LNCaP clone FGC (cell line): Measurements from ENCODE around the gene CSNK1A1.

Experiments
- DNase-seq: peaks from one replicate; pipeline ENCODE4 v3.0.0-alpha.2; 2011; ENCODE audit warnings: low read depth
- H3K4me3 ChIP-seq: 2 replicates; pipeline ENCODE4 v1.5.1; 2011; ENCODE audit warnings: mild to moderate bottlenecking, low read depth, low read length, control low read depth
- CTCF ChIP-seq: IDR thresholded peaks from 2 replicates; pipeline ENCODE4 v1.5.1; 2012; ENCODE audit warnings: mild to moderate bottlenecking; ENCODE audit not compliant: control insufficient read depth, insufficient read depth; ENCODE audit errors: extremely low read depth

The CSNK1A1 gene

GRCh38 chr5:149493316-149493715 is 57.9 kb downstream of the CSNK1A1 start:
- no peak for TF ChIP-seq CTCF
- peak; percentile 84 for DNase-seq
- peak overlapping the region; percentile 23; the same call in 1 of the 2 replicates for H3K4me3 ChIP-seq

GRCh38 chr5:149492781-149493180 is 58.5 kb downstream of the CSNK1A1 start:
- no peak for TF ChIP-seq CTCF
- DNase-seq = no peak

GRCh38 chr5:149490599-149491485 is 60.4 kb downstream of the CSNK1A1 start:
- DNase-seq = no peak
- TF ChIP-seq CTCF = no peak
- no peak overlapping the region for H3K4me3 ChIP-seq

More at GRCh38 chr5:149492781-149493180, 58.5 kb downstream of the CSNK1A1 start:
- no peak overlapping the region for H3K4me3 ChIP-seq

DNA sequence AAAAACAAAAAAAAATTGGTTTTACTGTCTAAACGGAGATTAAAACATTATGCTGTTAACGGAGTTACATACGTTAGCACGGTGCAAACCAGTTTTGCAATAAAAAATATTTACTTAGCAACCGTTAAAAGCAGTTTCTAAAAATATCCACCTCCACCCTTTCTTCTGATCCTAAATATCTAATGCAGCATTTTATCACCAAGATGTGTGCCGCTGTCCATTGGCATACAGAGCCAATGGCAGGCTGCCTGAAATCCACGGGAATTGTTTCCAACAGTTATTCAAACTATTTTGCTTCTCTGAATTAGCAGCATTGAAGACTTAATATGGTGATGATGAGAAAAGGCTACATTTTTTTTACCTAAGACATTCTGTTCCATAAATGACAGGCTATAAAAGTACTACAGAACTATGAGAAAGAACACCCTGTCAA is 61.6 kb downstream of the CSNK1A1 start:
- no peak for TF ChIP-seq CTCF
- peak; percentile 77 for DNase-seq
- H3K4me3 ChIP-seq = no peak overlapping the region

DNA sequence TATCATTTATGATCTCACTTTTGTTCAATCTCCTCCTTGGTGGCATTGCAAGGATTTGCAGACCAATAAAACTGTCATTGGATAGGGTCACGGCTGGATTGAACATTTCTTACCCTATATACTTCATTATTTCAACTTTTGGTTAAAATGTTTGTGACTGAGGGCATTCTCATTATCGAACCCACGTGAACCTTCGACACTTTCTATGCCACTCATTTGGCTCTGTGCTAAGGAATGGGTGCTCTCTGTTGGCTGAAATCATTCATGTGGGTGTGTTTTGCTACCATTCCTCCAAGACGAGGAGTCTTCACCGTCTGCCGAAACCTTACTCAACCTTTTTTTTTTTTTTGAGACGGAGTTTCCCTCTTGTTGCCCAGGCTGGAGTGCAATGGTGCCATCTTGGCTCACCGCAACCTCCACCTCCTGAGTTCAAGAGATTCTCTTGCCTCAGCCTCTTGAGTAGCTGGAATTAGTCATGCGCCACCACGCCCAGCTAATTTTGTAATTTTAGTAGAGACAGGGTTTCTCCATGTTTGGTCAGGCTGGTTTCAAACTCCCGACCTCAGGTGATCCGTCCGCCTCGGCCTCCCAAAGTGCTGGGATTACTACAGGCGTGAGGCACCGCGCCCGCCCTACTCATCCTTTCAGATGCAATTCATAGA is 62.5 kb downstream of the CSNK1A1 start:
- H3K4me3 ChIP-seq = no peak overlapping the region
- DNase-seq = no peak
- no peak for TF ChIP-seq CTCF

DNA sequence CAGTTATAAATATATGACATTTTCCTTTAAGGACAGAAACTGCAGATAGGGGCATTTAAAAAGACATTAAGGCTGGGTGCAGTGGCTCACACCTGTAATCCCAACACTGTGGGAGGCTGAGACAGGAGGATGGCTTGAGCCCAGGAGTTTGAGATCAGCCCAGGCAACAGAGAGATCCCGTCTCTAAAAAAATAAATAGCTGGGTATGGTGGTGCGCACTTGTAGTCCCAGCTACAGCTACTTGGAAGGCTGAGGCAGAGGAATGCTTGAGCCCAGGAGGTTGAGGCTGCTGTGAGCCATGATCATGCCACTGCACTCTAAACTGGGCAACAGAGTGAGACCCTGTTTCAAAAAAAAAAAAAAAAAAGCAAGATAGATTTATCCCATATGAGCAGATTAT is 63.6 kb downstream of the CSNK1A1 start:
- H3K4me3 ChIP-seq = no peak overlapping the region
- no peak for DNase-seq
- TF ChIP-seq CTCF = no peak
